22Rv1 (cell line): Measurements from ENCODE around the gene PDE8B.

Source experiments
- ZFX ChIP-seq: fragments of 450-650 bp; IDR thresholded peaks from 2 replicates; pipeline ENCODE4 v1.6.1; 2017; ENCODE audit warnings: antibody characterized with exemption, borderline replicate concordance
- TF ChIP-seq, protein P1 (sequence below): fragments of 450-650 bp; IDR thresholded peaks from 2 replicates; pipeline ENCODE4 v1.5.1; 2017; ENCODE audit warnings: mild to moderate bottlenecking

DNA sequence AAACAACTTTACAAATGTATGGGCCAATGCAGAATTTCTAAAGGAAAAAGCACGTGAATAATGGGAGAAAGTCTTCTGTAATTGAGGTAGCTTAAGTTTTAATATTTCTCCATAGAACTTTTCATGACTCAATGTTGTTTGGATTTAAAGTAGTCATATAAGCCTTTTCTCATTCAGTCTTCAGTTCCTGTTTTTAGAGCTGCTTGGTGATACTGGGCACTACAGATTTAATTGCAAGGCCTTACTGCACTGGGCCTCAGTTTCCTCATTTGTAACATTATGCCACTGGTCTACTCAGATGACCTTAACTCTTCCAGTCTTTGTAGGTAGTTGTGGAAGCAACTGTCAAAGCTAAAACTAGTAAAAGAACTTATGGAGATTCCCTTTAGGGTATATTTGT, 221.2 kb downstream of the PDE8B start:
- TF ChIP-seq, protein P1, sequence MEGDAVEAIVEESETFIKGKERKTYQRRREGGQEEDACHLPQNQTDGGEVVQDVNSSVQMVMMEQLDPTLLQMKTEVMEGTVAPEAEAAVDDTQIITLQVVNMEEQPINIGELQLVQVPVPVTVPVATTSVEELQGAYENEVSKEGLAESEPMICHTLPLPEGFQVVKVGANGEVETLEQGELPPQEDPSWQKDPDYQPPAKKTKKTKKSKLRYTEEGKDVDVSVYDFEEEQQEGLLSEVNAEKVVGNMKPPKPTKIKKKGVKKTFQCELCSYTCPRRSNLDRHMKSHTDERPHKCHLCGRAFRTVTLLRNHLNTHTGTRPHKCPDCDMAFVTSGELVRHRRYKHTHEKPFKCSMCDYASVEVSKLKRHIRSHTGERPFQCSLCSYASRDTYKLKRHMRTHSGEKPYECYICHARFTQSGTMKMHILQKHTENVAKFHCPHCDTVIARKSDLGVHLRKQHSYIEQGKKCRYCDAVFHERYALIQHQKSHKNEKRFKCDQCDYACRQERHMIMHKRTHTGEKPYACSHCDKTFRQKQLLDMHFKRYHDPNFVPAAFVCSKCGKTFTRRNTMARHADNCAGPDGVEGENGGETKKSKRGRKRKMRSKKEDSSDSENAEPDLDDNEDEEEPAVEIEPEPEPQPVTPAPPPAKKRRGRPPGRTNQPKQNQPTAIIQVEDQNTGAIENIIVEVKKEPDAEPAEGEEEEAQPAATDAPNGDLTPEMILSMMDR, result no peak
- TF ChIP-seq ZFX, result no peak
